ENCODE measurements around the gene HOXD3. TPM values are rescaled to one million over a fixed set of nuclear protein-coding genes. Genes with fewer than 3 reads are reported as not detected.

Gene HOXD3
- total and polyA plus RNA-seq, 12 donors = 0.10 to 1.1 (median 0.27) TPM; not detected in 5

- H3K36me3 ChIP-seq = no peaks in the 10 kb centered on the region
- no peak overlapping the region for H3K27ac ChIP-seq
- H3K27me3 ChIP-seq = peaks cover 51 to 100% (median 100%) of the 10 kb centered on the region in 7 donors
- H3K9me3 ChIP-seq = no peaks in the 10 kb centered on the region
- intact Hi-C loops (cut with DNase I) = no loop called here
- DNase-seq (no peak), ATAC-seq (no peak)
- 17 to 33% methylated on average over 14 of the region's 14 CpGs for WGBS, 2 donors
- peaks cover 0 to 12% (median 0%) of the 10 kb centered on the region in 9 donors for H3K4me1 ChIP-seq
- no peak overlapping the region for H3K4me3 ChIP-seq
- no peak for TF ChIP-seq CTCF (IDR thresholded peaks at IDR 0.05)
Observed at GRCh38 chr2:176150584-176151441, 6.3 kb upstream of the HOXD3 start.

GRCh38 chr2:176151442-176152287, 5.4 kb upstream of the HOXD3 start, which contains the start of gene HOXD4:
HOXD4 (plus strand) TSS chr2:176151550; CDS start chr2:176151634, 84 bp downstream.
- peaks cover 0 to 12% (median under 1%) of the 10 kb centered on the region in 9 donors for H3K4me1 ChIP-seq
- TF ChIP-seq CTCF (IDR thresholded peaks at IDR 0.05) = no peak
- H3K9me3 ChIP-seq = no peaks in the 10 kb centered on the region
- intact Hi-C loops (cut with DNase I) = no loop called here
- peak within 1 kb of the TSS in 5 of 10 donors; percentile 15 to 36 (median 28) for H3K4me3 ChIP-seq
- no peak within 1 kb of the TSS for H3K27ac ChIP-seq
- WGBS, 2 donors = 3 to 13% methylated on average over 55 of the region's 55 CpGs
- DNase-seq = no peak
- no peak for ATAC-seq
- H3K36me3 ChIP-seq = no peaks in the 10 kb centered on the region
- H3K27me3 ChIP-seq = peaks cover 53 to 100% (median 100%) of the 10 kb centered on the region in 7 donors

- Histone ChIP-seq H3K9me3 (no peaks in the 10 kb centered on the region), H3K27ac (no peak overlapping the region), H3K4me1 (peaks cover 0 to 20% (median 7%) of the 10 kb centered on the region in 9 donors), H3K36me3 (no peaks in the 10 kb centered on the region), H3K27me3 (peaks cover 53 to 100% (median 100%) of the 10 kb centered on the region in 7 donors), H3K4me3 (peak overlapping the region in 3 of 10 donors; percentile 14 to 18 (median 18))
- intact Hi-C loops (cut with DNase I) = no loop called here
- no peak for TF ChIP-seq CTCF (IDR thresholded peaks at IDR 0.05)
- WGBS, 2 donors = 11 to 15% methylated on average over 37 to 48 of the region's 48 CpGs
- ATAC-seq (peak in 1 of 8 donors; percentile 51), DNase-seq (no peak)
Observed at GRCh38 chr2:176152350-176153181, 4.5 kb upstream of the HOXD3 start.
